A673 (cell line): ENCODE results near the gene KCNMA1. TPM values are rescaled to one million over a fixed set of nuclear protein-coding genes. Genes with fewer than 3 reads are reported as not detected.

Experiments used
- BruUV-seq: library from RNA; stranded (reverse); fragments of 400-500 nt; replicated peaks from 2 replicates; lab custom pipeline; 2021; lab: Mats Ljungman, UMichigan
- CTCF ChIA-PET: fragments of 300-600 bp; sonication (Branson Sonifier 250); formaldehyde crosslinking; loops from one replicate; lab custom pipeline; 2022; ENCODE audit warnings: antibody characterized with exemption; lab: Charles Lee
- POLR2A ChIA-PET: fragments of 300-600 bp; sonication (Branson Sonifier 250); formaldehyde crosslinking; loops from one replicate; lab custom pipeline; 2022; ENCODE audit warnings: antibody characterized with exemption; ENCODE audit not compliant: low non-redundant PET; lab: Charles Lee
- DNase-seq: peaks from one replicate; pipeline ENCODE4 v3.0.0-alpha.2; 2015; ENCODE audit warnings: low spot score
- H3K27ac ChIP-seq: fragments of 200-600 bp; sonication (generic); 2 replicates; pipeline ENCODE4 v1.5.1; 2016; ENCODE audit warnings: mixed run types, low read depth, mild to moderate bottlenecking, mixed read lengths, antibody characterized with exemption, low read length; ENCODE audit not compliant: poor library complexity, severe bottlenecking
- H3K27me3 ChIP-seq: fragments of 200-600 bp; sonication (generic); replicated peaks from 2 replicates; pipeline ENCODE4 v1.6.1; 2017; ENCODE audit warnings: mixed run types, low read depth, mild to moderate bottlenecking, mixed read lengths, antibody characterized with exemption, low read length; ENCODE audit not compliant: insufficient read depth, poor library complexity
- H3K36me3 ChIP-seq: fragments of 200-600 bp; sonication (generic); 2 replicates; pipeline ENCODE4 v1.6.1; 2016; ENCODE audit warnings: mixed run types, mild to moderate bottlenecking, mixed read lengths, antibody characterized with exemption, low read length; ENCODE audit not compliant: insufficient read depth, poor library complexity, severe bottlenecking
- H3K4me1 ChIP-seq: fragments of 200-600 bp; sonication (generic); 2 replicates; pipeline ENCODE4 v1.6.1; 2017; ENCODE audit warnings: mixed run types, mild to moderate bottlenecking, mixed read lengths, antibody characterized with exemption, low read length; ENCODE audit not compliant: insufficient read depth, poor library complexity, severe bottlenecking
- H3K4me3 ChIP-seq: fragments of 200-600 bp; sonication (generic); 2 replicates; pipeline ENCODE4 v1.5.1; 2016; ENCODE audit warnings: low read depth, mixed run types, mild to moderate bottlenecking, mixed read lengths, low read length; ENCODE audit not compliant: poor library complexity, severe bottlenecking
- H3K9me3 ChIP-seq: fragments of 200-600 bp; sonication (generic); 2 replicates; pipeline ENCODE4 v1.6.1; 2016; ENCODE audit warnings: mixed run types, low read depth, mild to moderate bottlenecking, mixed read lengths, antibody characterized with exemption, low read length; ENCODE audit not compliant: poor library complexity, severe bottlenecking
- CTCF ChIP-seq: fragments of 300-800, 200-600 bp; sonication (generic); conservative IDR thresholded peaks from 2 replicates; pipeline ENCODE4 v1.5.1; 2017; ENCODE audit warnings: low read depth, mild to moderate bottlenecking, antibody characterized with exemption, low read length, moderate library complexity, mixed read lengths
- EZH2 ChIP-seq: fragments of 200-600 bp; sonication (generic); IDR thresholded peaks from 2 replicates; pipeline ENCODE4 v1.6.1; 2017; ENCODE audit warnings: borderline replicate concordance, low read depth, mild to moderate bottlenecking, mixed read lengths, antibody characterized with exemption, low read length; ENCODE audit not compliant: poor library complexity, severe bottlenecking
- intact Hi-C: fragments of 100-400 bp; cut with micrococcal nuclease; formaldehyde crosslinking; loops from one replicate; pipeline ENCODE4 v1.10.0; 2022; ENCODE audit not compliant: unreplicated experiment
- total RNA-seq: library from RNA; stranded (reverse); gene quantifications from 2 replicates; pipeline ENCODE4 v1.2.3, GENCODE V29; 2021

KCNMA1 gene
- total RNA-seq, 1 experiment from 2014 or later = 0.84 TPM

DNA sequence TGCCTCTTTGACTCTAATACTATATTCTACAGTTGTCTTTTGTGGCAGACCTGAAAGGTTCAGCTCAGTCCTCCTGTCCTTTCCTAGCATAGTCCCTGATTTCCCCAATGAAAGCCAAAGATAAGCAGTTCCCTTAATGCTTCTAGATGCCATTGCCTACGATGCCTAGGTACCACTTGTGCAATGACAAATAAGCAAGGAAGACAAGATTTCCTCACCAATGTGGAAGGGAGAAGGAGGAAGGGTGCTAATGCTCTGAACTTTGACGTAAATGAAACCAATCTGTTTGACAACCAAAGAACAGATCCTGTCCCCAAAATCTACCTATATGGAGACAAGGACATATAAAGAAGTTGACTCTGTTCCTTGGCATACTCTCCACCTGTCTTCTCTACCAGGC is 393.3 kb downstream of the KCNMA1 start:
- Histone ChIP-seq H3K4me3 (no peak overlapping the region), H3K27ac (no peak overlapping the region), H3K36me3 (no peaks in the 10 kb centered on the region), H3K4me1 (peaks cover 13% of the 10 kb centered on the region), H3K27me3 (no peaks in the 10 kb centered on the region), H3K9me3 (no peaks in the 10 kb centered on the region)
- intact Hi-C loops = no loop called here
- DNase-seq = no peak
- no TSS peak for BruUV-seq
- no peak for TF ChIP-seq CTCF
- TF ChIP-seq EZH2 = no peak
- CTCF ChIA-PET = no interaction called here
- POLR2A ChIA-PET = no interaction called here

DNA sequence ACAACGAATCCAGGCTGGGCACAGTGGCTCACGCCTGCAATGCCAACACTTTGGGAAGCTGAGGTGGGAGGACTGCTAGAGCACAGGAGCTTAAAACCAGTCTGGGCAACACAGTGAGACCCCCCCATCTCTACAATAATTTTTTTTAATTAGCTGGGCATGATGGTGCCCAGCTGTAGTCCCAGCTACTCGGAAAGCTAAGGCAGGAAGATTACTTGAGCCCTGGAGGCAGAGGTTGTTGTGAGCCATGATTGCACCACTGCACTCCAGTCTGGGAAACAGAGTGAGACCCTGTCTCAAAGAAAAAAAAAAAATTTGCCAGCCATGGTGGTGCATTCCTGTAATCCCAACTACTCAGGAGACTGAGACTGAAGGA is 396.3 kb downstream of the KCNMA1 start:
- Histone ChIP-seq H3K27ac (no peak overlapping the region), H3K27me3 (no peaks in the 10 kb centered on the region), H3K4me1 (peaks cover 3% of the 10 kb centered on the region), H3K4me3 (no peak overlapping the region), H3K36me3 (no peaks in the 10 kb centered on the region), H3K9me3 (no peaks in the 10 kb centered on the region)
- ChIA-PET CTCF (no interaction called here), POLR2A (no interaction called here)
- DNase-seq = no peak
- no TSS peak for BruUV-seq
- intact Hi-C loops = no loop called here
- TF ChIP-seq EZH2 (no peak), CTCF (no peak)

GRCh38 chr10:77240706-77241349 is 396.8 kb downstream of the KCNMA1 start:
- ChIA-PET CTCF (no interaction called here), POLR2A (no interaction called here)
- H3K36me3 ChIP-seq = no peaks in the 10 kb centered on the region
- H3K27ac ChIP-seq = no peak overlapping the region
- no peak for TF ChIP-seq EZH2
- no peak for TF ChIP-seq CTCF
- no TSS peak for BruUV-seq
- no peak overlapping the region for H3K4me3 ChIP-seq
- no peaks in the 10 kb centered on the region for H3K4me1 ChIP-seq
- no peak for DNase-seq
- H3K9me3 ChIP-seq = no peaks in the 10 kb centered on the region
- intact Hi-C loops = no loop called here
- H3K27me3 ChIP-seq = no peaks in the 10 kb centered on the region
